HG02840 (cell line): ENCODE data around the gene PIP4K2A.

Source experiments
- ATAC-seq: cut with Tn5 transposase; IDR thresholded peaks from one replicate; pipeline ENCODE4 v1.9.1; 2021; ENCODE audit warnings: mild to moderate bottlenecking, moderate library complexity, moderate number of reproducible peaks; ENCODE audit not compliant: unreplicated experiment, low FRiP score

Gene PIP4K2A

DNA sequence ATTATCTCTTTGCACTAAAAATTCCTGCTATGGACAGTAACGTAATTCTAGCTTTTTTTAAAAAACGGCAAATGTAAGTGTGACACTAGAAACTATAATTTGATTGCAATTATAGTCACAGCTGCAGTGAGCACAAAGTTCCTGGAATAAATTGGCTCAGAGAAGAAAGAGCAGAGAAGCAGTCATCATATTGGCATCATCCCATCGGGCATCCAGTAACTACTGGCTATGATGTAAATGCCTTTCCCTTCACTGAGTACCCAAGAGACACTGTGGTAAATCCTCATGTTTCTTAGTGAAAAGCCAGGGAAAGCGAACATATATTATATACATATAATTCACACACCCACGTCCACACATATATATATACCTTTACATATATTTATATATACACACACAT is 43.6 kb downstream of the PIP4K2A start:
- ATAC-seq, result no peak

DNA sequence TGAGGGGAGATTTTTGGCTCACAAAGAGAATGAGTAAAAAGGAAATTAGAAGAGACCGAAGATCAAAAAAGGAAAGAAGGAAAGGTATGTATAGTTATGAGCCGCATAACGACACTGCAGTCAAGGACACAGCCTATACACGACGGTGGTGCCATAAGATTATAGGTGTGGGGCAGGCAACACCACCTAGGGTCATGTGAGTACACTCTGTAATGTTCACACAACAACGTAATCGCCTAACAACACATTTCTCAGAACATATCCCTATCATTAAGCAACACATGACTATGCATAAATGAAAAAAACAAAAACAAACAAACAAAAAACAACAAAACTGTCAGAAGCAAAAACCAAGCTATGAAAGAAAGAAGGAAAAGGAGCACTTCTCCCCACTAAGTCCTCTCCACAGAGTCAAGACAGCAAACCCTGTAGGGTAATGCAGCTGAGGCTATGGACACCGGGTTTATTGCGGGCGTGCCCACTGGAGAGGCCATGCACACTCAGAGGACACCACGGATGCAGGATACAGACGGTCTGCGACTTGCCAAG is 45.1 kb downstream of the PIP4K2A start:
- no peak for ATAC-seq

DNA sequence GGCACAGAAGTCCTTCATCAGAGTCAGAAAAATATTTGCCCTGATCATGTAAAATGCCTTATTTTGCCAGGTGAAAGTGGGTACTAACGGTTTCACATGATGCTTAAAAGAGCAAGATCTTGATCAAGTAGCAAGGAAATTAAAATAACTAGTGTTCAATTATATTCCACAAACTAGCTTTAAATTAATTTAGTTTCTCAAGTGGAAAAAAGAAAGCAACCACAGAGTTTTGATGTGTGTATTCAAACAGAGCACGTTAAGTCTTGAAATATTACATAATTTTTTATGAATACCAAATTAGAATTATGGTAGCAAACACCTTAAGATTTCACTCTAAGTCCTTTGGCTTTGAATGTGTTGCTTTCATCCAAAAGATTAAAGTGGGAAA is 47.3 kb downstream of the PIP4K2A start:
- no peak for ATAC-seq

DNA sequence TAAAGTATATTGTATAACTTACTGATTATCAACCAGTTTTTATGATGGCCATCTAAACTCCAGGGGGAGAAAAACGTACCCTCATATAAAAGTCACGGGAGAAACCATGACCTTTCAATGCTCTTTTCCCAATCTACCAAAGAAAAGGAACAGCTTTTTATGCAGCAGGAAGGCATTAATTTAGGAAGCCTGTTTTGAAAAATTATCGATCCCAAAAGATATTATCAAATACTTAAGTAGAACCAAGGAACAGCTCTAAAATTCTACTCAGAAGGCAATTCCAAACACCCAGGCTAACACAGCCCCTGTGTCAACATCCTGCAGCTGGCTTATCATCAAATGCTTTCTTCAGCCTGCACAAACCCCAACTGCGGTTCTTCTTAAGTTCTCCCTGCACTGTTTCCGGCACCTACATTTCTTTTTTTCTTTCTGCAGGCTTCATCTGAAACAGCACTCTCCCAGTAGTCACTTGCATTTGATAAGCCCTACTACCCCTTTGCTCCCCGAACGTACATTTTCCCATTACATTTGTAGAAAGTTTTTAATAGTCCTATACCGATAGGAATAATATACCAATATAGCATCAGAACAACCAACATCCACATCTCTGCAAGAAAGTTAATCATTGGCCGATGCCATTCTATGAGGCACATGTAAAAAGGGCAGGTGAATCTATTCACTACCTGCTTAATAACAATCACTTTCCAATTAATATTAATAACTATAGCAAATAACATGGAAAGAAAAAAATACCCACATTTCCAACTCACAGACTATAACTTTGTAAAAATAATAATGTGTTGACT is 47.9 kb downstream of the PIP4K2A start:
- peak; percentile 67 for ATAC-seq

DNA sequence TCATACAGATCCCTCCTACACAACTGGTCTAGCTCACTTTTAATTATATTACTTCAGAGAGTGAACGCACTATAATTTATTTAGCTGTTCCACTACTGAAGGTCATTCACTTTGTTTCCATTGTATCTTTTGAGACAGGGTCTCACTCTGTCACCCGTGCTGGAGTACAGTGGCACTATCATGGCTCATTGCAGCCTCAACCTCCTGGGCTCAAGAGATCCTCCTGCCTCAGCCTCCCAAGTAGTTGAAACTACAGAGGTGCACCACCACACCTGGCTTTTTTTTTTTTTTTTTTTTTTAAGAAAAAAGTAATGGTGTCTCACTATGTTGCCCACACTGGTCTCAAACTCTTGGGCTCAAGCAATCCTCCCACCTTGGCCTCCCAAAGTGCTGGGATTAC is 49.0 kb downstream of the PIP4K2A start:
- ATAC-seq, result no peak

DNA sequence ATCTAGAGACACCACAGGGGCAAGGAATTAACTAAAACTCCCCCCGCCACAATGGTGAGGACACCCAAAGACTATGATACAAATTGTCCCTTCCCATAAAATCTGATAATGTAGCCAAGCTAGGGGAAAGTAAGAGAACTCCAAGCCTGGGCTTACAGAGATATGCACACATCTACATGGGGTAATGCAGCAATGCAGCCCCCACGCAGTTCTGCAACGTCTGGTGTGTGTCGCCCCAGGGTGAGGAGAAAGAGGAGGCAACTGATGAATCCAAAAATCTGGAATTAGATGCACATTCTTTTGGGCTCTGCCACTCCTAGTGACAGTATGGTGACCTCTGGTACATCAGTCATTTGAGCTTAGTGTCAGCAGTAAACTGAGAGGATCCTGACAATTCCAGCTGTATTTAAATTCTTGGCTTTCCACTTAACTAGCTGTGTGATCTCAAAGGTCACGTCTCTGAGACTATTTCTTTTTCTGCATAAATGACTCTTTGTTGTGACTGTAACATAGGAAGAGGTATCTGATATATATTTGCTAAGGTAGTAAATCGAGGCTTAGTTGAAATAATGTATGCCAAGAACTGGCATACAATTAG is 51.5 kb downstream of the PIP4K2A start:
- no peak for ATAC-seq

DNA sequence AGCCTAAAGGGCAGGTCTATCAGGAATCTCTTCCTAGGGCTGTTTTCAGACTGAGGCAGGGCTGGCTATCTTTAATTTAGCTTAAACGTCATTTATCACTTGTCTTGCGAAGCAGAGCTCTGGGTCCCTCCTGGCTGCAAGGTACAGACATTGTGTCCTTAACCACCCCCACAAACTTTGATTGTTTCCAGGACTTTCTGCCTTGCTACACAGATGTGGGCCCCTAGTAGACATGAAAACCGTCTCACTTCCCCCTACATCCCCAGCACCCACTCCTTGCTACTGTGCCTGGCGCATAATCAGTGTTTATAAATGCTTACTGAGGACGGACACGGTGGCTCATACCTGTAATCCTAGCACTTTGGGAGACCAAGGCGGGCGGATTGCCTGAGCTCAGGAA is 54.5 kb downstream of the PIP4K2A start:
- no peak for ATAC-seq

DNA sequence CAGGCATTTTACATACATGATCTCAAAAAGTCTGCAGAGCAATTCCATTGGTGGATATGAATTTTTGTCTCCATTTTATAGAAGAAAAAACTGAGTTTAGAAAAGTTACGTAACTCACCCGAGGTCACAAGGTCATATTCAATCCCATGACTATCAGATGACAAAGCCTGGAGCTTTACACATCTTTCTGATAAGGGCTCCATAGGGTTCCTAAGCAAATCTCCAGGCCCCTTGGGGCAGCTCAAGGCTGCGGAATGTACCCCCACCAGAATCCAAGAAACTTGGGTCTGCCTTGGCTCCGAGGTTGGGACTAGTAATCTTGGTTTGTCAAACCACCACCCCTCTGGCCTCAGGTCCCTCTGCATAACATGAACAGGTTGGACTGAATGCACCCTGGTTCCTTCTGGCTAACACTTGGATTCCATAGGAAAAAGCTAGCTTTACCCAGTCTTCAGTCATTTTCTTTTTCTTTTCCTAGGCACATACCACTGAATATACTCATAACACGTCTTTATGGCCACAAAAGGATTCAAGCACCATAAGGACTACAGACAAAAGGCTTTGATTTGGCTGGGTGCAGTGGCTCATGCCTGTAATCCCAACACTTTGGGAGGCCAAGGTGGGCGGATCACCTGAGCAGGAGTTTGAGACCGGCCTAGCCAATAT is 55.5 kb downstream of the PIP4K2A start:
- ATAC-seq, result no peak

DNA sequence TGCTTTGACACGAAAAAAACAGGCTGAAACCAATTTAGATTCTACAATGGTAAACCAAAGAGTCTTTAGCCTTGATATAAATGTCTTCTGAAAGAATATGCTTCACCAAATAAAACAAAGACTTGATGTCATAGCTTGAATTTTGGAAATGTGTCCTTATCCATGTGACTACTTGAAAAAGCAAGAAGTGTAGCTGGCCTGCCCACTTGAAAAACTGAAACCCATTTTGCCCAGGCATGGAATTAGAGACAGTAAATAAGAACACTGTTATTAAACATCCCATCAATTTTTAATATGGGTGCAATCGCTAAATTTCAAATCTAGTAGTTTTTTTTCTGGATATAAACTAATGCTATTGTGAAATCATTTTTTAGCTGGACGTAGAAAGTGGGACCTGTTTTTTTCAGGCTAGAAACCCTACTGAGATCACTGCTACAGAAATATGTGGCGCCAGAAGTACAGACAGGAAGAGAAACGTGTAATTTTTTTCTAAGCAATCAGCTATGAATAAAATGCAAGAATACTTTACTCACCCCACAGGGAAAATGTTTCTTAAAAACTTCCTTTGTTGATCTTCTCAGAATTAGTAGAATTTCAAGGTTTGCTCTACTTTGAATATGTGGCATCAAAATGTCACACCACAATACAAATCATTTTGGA is 56.7 kb downstream of the PIP4K2A start:
- ATAC-seq, result no peak

DNA sequence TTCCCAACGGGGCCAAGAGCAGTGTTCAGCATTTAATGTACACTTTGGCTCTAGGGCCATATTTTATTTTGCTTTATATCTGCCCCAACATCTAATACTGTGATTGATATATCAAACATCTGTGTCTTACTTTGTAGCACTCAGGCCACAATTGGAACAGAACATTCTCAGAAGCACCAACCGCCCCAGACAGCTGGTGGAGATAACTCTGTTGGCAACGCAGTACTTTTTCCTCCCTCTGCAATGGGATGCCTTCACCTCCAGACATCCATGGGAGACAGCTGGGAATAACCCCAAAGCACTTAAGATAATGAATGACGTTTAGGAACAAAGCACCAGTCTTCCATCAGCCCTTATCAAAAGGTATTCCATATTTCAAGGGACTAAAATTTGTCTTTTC is 57.4 kb downstream of the PIP4K2A start:
- ATAC-seq, result no peak

DNA sequence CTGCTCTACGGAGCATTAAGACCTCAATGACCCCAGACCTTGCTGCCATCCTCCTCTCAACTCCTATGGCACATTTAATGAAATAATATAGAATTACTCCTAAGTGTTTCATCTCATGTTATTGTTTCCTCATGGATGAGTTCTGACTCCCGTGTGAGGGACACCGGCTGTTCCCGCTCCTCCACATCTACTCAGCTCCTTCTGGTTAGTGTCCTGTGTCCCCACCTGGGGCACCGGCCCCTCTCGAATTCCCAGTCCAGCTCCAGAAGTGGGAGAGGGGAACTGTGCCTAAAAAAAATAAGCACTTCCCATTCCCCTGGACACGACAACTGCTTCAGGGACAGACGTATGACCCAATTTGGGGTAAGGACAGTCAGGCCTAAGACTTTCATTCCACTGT is 58.3 kb downstream of the PIP4K2A start:
- ATAC-seq, result no peak

DNA sequence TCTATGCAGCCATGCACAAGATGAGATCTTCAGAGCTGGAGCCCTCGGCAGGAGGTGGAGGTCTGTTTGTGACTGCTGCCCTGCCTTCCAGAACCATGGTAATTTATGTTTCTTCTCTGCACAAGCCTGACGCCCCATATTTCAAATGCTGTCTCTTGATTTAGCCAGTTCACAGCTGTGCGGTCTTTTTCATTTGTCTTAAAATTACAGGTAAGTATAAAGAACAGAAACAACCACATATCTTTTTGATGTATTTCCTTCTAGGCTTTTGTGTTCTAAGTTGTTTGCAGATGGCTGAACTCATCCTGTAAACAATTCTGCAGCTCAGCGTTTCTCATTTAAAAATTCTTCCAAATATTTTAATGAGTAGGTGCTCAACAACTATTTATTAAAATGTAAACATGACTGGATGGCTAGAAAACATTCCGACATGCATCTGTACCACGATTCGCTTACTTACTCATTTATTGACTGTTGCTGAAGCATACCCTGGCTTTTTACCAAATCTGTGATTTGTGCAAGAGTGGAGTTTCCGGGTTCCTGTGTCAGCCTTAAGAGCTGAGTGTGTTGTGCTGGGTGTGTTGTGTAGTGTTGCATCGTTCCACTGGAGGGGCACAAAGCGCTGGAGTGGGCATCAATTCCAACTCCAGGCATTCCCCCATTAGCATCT is 58.9 kb downstream of the PIP4K2A start:
- no peak for ATAC-seq

DNA sequence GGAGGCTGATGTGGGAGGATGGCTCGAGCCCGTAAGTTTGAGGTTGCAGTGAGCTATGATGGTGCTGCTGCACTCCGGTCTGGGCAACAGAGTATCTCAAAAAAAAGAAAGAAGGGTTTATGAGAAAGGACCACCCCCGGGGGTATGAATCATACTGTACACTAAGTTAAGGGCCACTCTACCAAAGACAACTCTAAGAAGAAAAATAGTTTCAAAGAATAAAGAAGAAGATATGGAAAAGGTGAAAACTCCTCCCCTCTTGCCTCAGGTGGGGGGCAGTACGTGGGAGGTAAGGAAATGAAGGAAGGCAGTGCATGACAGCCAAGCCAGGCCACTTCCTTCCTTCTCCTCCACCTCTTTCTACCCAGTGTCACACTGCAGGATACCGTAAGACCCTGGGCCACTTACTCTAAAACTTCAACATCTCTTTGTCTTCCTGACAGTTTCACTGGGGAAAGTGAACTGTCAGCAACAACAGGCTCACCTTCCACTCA is 61.3 kb downstream of the PIP4K2A start:
- ATAC-seq, result no peak

DNA sequence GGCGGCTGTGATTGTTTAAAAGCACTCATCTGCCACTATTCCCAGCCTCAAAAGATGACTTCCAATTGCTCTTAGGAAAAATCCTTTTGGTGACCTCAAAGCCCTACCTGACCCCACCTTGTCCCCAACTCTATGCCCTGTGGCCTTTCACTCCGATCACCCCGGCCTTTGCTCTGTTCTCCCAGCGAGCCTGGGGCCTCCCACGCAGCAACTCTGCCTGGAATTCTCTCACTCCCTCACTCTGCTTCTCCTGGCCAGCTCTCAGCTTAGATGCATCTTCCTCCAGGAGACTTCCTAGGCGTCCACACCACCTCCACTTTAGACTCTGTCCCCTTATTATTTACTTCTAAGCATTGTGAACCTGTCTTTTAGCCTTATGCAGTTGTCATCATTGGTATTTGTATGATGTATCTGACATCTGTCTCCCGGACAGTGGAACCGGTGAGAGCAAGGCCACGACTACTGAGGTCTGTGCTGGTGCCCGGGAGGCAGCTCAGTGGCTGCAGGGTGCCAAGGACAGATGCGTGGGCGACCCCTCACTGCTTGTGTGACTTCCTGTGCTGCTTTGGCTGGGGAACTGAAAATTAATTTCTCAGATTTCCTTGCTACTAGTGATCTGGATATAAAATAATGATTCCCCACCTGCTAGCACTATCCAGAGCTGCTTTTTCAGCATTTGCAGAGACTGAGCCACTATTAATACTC is 63.0 kb downstream of the PIP4K2A start:
- ATAC-seq, result no peak

DNA sequence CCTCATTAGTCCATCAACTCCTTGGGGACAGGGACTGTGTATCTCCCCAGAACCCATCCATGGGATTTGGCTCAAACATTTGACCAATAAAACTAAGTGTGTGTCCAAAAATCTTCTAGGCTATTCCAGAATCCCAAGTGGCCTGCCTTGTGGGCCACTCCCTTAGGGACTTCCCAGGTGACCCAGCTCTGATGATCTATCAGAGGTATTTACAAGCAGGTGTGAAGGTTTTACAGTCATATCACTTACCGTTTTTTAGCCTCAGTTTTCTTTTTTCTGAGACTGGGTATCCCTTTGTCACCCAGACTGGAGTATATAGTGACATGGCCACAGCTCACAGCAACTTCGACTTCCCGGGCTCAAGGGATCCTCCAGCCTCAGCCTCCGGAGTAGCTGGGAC is 64.4 kb downstream of the PIP4K2A start:
- no peak for ATAC-seq

DNA sequence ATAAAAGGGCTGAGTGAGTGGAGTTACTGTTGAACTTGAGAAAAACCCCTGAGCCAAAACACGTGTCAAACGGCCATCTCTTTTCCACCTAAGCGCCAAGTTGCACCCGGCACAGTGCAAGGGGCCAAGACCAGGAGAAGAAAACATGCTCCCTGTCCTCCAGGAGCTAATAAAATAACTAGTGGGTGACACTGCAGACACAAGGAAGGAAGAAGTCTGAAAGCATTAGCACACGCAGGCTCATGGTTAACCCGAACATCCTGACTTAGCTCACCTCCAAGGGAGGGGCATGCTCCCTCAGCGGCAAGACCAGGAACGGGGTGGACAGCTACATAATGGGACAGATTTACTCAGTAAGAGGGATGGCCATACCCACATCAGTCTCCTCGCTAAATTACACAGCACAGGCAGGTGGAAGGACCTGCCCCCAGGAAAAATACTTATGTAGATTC is 65.0 kb downstream of the PIP4K2A start:
- ATAC-seq, result no peak

DNA sequence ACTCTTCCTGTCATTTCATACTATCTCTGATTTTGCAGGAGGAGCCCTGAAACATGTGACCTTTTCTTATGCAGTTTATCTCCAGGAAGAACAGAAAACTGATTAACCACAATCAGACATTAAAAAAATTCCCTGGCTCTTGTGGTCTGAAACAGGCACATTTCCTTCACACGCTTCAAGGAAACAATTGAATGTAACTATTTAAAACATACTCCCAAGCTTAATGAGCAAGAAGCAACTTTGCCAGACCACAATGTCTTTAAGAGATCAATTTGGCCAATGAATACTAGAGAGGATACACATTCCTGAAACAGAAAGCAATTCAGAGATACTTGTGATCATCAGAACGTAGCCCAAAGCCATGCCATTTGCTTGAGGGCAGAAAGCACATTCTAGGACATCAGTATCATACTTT is 65.8 kb downstream of the PIP4K2A start:
- no peak for ATAC-seq

DNA sequence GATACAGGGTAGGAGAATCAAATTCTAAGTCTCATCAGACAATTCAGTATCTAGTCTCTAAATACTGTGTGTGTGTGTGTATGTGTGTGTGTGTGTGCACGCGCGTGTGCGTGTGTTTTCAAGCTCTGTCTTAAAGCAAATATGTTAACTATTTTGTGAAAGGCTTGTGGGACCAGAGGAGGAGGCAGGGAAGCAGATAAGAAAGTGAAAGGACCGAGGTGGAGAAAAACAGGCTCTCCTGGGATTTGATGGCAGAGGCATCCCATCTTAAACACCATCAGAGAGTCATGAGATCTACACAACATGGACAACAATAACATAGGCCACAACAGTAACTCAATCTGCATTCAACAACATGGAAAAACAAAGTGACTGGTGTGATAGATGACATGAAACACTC is 67.1 kb downstream of the PIP4K2A start:
- ATAC-seq, result no peak

DNA sequence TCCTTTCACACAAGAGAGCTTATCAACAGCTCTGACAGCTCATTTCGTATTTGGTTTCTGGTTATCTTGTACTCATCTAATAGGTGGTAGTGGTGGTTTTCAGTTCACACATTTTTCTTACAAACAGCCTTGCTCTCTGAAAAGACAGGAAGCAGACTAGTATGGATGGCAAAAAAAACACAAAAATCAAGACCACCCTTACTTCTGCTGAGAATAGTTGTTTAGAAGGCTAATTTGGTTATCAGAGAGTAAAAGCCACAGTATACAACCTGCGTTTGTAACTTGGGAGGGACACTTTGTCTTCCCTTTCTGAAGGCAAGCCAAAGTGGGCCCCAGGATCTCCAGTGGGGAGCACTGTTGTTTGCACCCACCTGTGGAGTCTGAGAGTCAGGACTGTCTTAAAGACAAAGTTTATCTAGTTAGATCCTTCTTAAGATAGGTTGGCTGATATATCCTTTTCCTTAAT is 68.0 kb downstream of the PIP4K2A start:
- ATAC-seq, result no peak
